ENCODE measurements around the gene VRTN. TPM values are rescaled to one million over a fixed set of nuclear protein-coding genes. Genes with fewer than 3 reads are reported as not detected.
A peak's percentile ranks its signal among the peaks of the same experiment; 100 is the strongest.

The VRTN gene
- total and polyA plus RNA-seq, 2 of the 8 experiments (the other 6 are each of a cell fraction or from before 2014, with no cell fraction given) = 133 to 148 TPM

DNA sequence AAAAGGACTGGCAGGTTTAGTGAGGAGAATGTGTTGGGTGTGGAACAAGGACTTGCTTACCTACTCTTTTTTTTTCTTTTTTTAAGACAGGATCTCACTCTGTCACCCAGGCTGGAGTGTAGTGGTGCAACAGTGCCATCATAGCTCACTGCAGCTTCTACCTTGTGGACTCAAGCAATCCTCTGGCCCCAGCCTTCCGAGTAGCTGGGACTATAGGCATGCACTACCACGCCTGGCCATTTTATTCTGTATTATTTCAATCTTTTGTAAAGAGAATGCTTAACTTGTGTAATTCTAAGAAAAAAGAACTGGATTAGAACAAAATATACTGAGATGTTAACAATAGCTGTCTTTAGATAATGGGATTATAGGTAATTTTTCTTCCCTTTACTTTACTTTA is 1.9 kb upstream of the VRTN start:
- Histone ChIP-seq H3K4me1 (replicated peaks in 1 of 4; ENCODE audit: control insufficient read depth in 3 of 4, insufficient read depth in 4 of 4, low read length in 3 of 4) (peaks cover 0 to 14% (median 11%) of the 10 kb centered on the region in 4 experiments; a peak in 6 of 7 replicates), H3K79me1 (ENCODE audit: low read depth, low read length) (no peaks in the 10 kb centered on the region), H2BK20ac (ENCODE audit: low read length) (peak overlapping the region; percentile 96), H4K20me1 (replicated peaks in 1 of 2; ENCODE audit: control insufficient read depth in 1 of 2, insufficient read depth in 2 of 2, low read length in 2 of 2) (peaks cover 6 to 7% of the 10 kb centered on the region in 2 experiments), H2BK12ac (ENCODE audit: low read depth, low read length) (peak overlapping the region; percentile 77; the same call in 1 of the 2 replicates), H3K56ac (replicated peaks; ENCODE audit: insufficient read length, low read depth, low read length) (no peak overlapping the region), H2AFZ (ENCODE audit: low read length) (no peak overlapping the region), H4K8ac (ENCODE audit: extremely low read depth, insufficient read depth, low read length) (no peak overlapping the region), H3K4ac (replicated peaks; ENCODE audit: insufficient read length, low read depth, low read length) (no peak overlapping the region), H3K36me3 (ENCODE audit: control insufficient read depth in 2 of 4, insufficient read depth in 4 of 4, low read length in 3 of 4) (peaks cover 0 to 12% (median 0%) of the 10 kb centered on the region in 4 experiments; a peak in 2 of 8 replicates), H3K79me2 (ENCODE audit: control insufficient read depth in 1 of 2, insufficient read depth in 2 of 2, low read length in 2 of 2) (peaks cover 23 to 53% of the 10 kb centered on the region in 2 experiments), H3K4me3 (ENCODE audit: extremely low read depth in 1 of 4, insufficient read depth in 2 of 4, low read depth in 3 of 4, low read length in 4 of 4) (peak overlapping the region in 1 of 4 experiments; percentile 87; a peak in 1 of 8 replicates), H3K9ac (replicated peaks in 1 of 4; ENCODE audit: extremely low read depth in 1 of 4, low read depth in 3 of 4, low read length in 3 of 4) (no peak overlapping the region), H4K5ac (ENCODE audit: insufficient read length, low read depth, low read length) (peak overlapping the region; percentile 88), H4K91ac (replicated peaks; ENCODE audit: insufficient read length, low read length) (no peak overlapping the region), H3K23ac (ENCODE audit: insufficient read length) (no peak overlapping the region), H2BK5ac (ENCODE audit: low read depth, low read length) (peak overlapping the region; percentile 76), H3K27ac (ENCODE audit: low read depth, low read length) (no peak overlapping the region), H3K4me2 (ENCODE audit: insufficient read depth in 1 of 2, low read depth in 2 of 2, low read length in 2 of 2) (peak overlapping the region in 1 of 2 experiments; percentile 96; a peak in 2 of 4 replicates), H2BK15ac (ENCODE audit: low read length) (peak overlapping the region; percentile 61; the same call in 1 of the 2 replicates), H3K9me3 (ENCODE audit: insufficient read depth in 2 of 2, low read depth in 1 of 2, low read length in 1 of 2) (no peaks in the 10 kb centered on the region), H2AK5ac (ENCODE audit: low read depth, low read length) (0 out of 2 replicates have a peak overlapping the region, but pooled peaks have one; percentile 19), H2BK120ac (replicated peaks; ENCODE audit: low read depth, low read length) (no peak overlapping the region), H3K14ac (ENCODE audit: insufficient read length) (no peak overlapping the region), H3K18ac (ENCODE audit: extremely low read depth, low read length) (peak overlapping the region; percentile 68), H3K27me3 (replicated peaks in 1 of 4; ENCODE audit: control insufficient read depth in 3 of 4, extremely low read depth in 1 of 4, insufficient read depth in 3 of 4, low read length in 3 of 4) (no peaks in the 10 kb centered on the region), H3K23me2 (ENCODE audit: low read depth, low read length) (peaks cover 30% of the 10 kb centered on the region)
- ChIA-PET POLR2A (ENCODE audit: partially characterized antibody) (interaction anchor here (0.6 to 15.0 kb wide), 7 partner anchors 12 to 261 kb away, joined by 3 to 282 read pairs (median 4); no protein-coding TSS in a partner anchor), CTCF (ENCODE audit: partially characterized antibody) (interaction anchor here (0.6 to 8.5 kb wide), 11 partner anchors 11 to 132 kb away, joined by 3 to 49 read pairs (median 4); no protein-coding TSS in a partner anchor)
- WGBS, 2 experiments (ENCODE audit: extremely low coverage in 1 of 2, insufficient coverage in 1 of 2, insufficient read length in 1 of 2, insufficient replicate concordance in 2 of 2, low coverage in 1 of 2, low lambda C conversion rate in 2 of 2, missing lambda C conversion rate in 1 of 2) = 55% methylated on average over 2 of the region's 2 CpGs; no CpG with 5 or more reads in 1 of the 2 experiments
- DNase-seq (ENCODE audit: low read depth in 1 of 2, low spot score in 2 of 2) (no peak), FAIRE-seq (no peak)
- TF ChIP-seq SIN3A (conservative IDR thresholded peaks at IDR 0.05 in 1 of 2, IDR thresholded peaks at IDR 0.05 in 1 of 2; ENCODE audit: low read depth in 1 of 2, low read length in 2 of 2) = no peak
- TF ChIP-seq KDM1A (IDR thresholded peaks at IDR 0.05; ENCODE audit: borderline replicate concordance, low read length) = no peak
- TF ChIP-seq, protein P1, sequence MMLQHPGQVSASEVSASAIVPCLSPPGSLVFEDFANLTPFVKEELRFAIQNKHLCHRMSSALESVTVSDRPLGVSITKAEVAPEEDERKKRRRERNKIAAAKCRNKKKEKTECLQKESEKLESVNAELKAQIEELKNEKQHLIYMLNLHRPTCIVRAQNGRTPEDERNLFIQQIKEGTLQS (IDR thresholded peaks at IDR 0.05; ENCODE audit: insufficient read depth, low read depth, low read length) = no peak
- no peak for TF ChIP-seq RAD21 (IDR thresholded peaks at IDR 0.05 in 1 of 2, conservative IDR thresholded peaks at IDR 0.05 in 1 of 2; ENCODE audit: low read depth in 2 of 2, low read length in 2 of 2)
- TF ChIP-seq ASH2L (IDR thresholded peaks at IDR 0.05; ENCODE audit: low read length) = no peak
- TF ChIP-seq SP1 (IDR thresholded peaks at IDR 0.05; ENCODE audit: low read depth, low read length) = no peak
- TF ChIP-seq TAF7 (optimal IDR thresholded peaks at IDR 0.05; ENCODE audit: borderline replicate concordance, low read depth, low read length) = no peak
- no peak for TF ChIP-seq JUND (IDR thresholded peaks at IDR 0.05; ENCODE audit: low read length)
- no peak for TF ChIP-seq NANOG (IDR thresholded peaks at IDR 0.05; ENCODE audit: insufficient read depth, low read depth, low read length, poor library complexity, severe bottlenecking)
- no peak for TF ChIP-seq TCF12 (IDR thresholded peaks at IDR 0.05; ENCODE audit: low read depth, low read length)
- TF ChIP-seq CEBPB (IDR thresholded peaks at IDR 0.05; ENCODE audit: low read depth, low read length) = no peak
- TF ChIP-seq NRF1 (IDR thresholded peaks at IDR 0.05; ENCODE audit: low read depth, low read length) = no peak
- no peak for TF ChIP-seq SIX5 (IDR thresholded peaks at IDR 0.05; ENCODE audit: low read depth, low read length)
